GM04503 (cell line): ENCODE measurements around the gene SYNM.
"Not testable (repeated sequence)": the region's sequence is repeated elsewhere in the genome, so short reads cannot be mapped to it uniquely, and the experiment has no call there.

Source experiments
- DNase-seq: peaks from one replicate; pipeline ENCODE4 v3.0.0-alpha.2; 2012; ENCODE audit warnings: low read depth

SYNM gene

GRCh38 chr15:99105514-99106341 is 848 bp downstream of the SYNM start:
- DNase-seq: no peak

GRCh38 chr15:99106417-99107220 is 1.7 kb downstream of the SYNM start:
- no peak for DNase-seq

- DNase-seq: no peak
Observed at GRCh38 chr15:99108993-99109392, 4.1 kb downstream of the SYNM start.

GRCh38 chr15:99109555-99110021 is 4.7 kb downstream of the SYNM start:
- no peak for DNase-seq

GRCh38 chr15:99110093-99110492 is 5.2 kb downstream of the SYNM start:
- DNase-seq: no peak

GRCh38 chr15:99110581-99111320 is 5.9 kb downstream of the SYNM start:
- DNase-seq: no peak

- DNase-seq: not testable (repeated sequence)
Observed at GRCh38 chr15:99111641-99112040, 6.8 kb downstream of the SYNM start.

- no peak for DNase-seq
Observed at GRCh38 chr15:99113547-99114271, 8.8 kb downstream of the SYNM start.

- DNase-seq: no peak
Observed at GRCh38 chr15:99114511-99115299, 9.8 kb downstream of the SYNM start.

GRCh38 chr15:99115300-99116215 is 10.7 kb downstream of the SYNM start:
- DNase-seq: no peak

GRCh38 chr15:99117111-99117510 is 12.2 kb downstream of the SYNM start:
- DNase-seq: no peak

GRCh38 chr15:99117563-99118257 is 12.8 kb downstream of the SYNM start:
- DNase-seq: no peak

- DNase-seq: no peak
Observed at GRCh38 chr15:99118258-99118632, 13.4 kb downstream of the SYNM start.

- no peak for DNase-seq
Observed at GRCh38 chr15:99118801-99119546, 14.1 kb downstream of the SYNM start.

- DNase-seq: no peak
Observed at GRCh38 chr15:99120050-99120777, 15.3 kb downstream of the SYNM start.

GRCh38 chr15:99121207-99121606 is 16.3 kb downstream of the SYNM start:
- no peak for DNase-seq

- no peak for DNase-seq
Observed at GRCh38 chr15:99121691-99122410, 17.0 kb downstream of the SYNM start.
